Measurements from ENCODE around the gene EPHA3. TPM values are rescaled to one million over a fixed set of nuclear protein-coding genes. Genes with fewer than 3 reads are reported as not detected.
A peak's percentile ranks its signal among the peaks of the same experiment; 100 is the strongest.
"Not testable (repeated sequence)": the region's sequence is repeated elsewhere in the genome, so short reads cannot be mapped to it uniquely, and the experiment has no call there.

The EPHA3 gene
- total RNA-seq, 2 experiments from 2014 or later, result not detected

- Mint-ChIP-seq H3K4me3 (no peak overlapping the region), H3K27me3 (no peaks in the 10 kb centered on the region), H3K36me3 (no peaks in the 10 kb centered on the region), H3K27ac (no peak overlapping the region), H3K4me1 (no peaks in the 10 kb centered on the region), H3K9me3 (peaks cover 4% of the 10 kb centered on the region)
- DNase-seq, result no peak
- POLR2A ChIA-PET, result no interaction called here
- no peak for ATAC-seq (ENCODE audit: low read depth)
Observed at GRCh38 chr3:89344076-89344475, 236.7 kb downstream of the EPHA3 start.

- H3K27ac Mint-ChIP-seq; H3K4me3 Mint-ChIP-seq; H3K4me1 Mint-ChIP-seq; POLR2A ChIA-PET; DNase-seq; ATAC-seq (ENCODE audit: low read depth); H3K27me3 Mint-ChIP-seq; H3K36me3 Mint-ChIP-seq; H3K9me3 Mint-ChIP-seq: not testable (repeated sequence)
Observed at GRCh38 chr3:89350935-89351334, 243.5 kb downstream of the EPHA3 start.

GRCh38 chr3:89353465-89353864, 246.0 kb downstream of the EPHA3 start:
- no peaks in the 10 kb centered on the region for H3K4me1 Mint-ChIP-seq
- POLR2A ChIA-PET, result no interaction called here
- no peak overlapping the region for H3K27ac Mint-ChIP-seq
- H3K36me3 Mint-ChIP-seq, result no peaks in the 10 kb centered on the region
- peaks cover 3% of the 10 kb centered on the region for H3K9me3 Mint-ChIP-seq
- ATAC-seq (ENCODE audit: low read depth), result no peak
- H3K4me3 Mint-ChIP-seq, result no peak overlapping the region
- DNase-seq, result no peak
- H3K27me3 Mint-ChIP-seq, result no peaks in the 10 kb centered on the region

GRCh38 chr3:89358281-89358680, 250.9 kb downstream of the EPHA3 start:
- no peak for ATAC-seq (ENCODE audit: low read depth)
- H3K27ac Mint-ChIP-seq, result no peak overlapping the region
- POLR2A ChIA-PET, result no interaction called here
- DNase-seq, result no peak
- no peaks in the 10 kb centered on the region for H3K27me3 Mint-ChIP-seq
- no peak overlapping the region for H3K4me3 Mint-ChIP-seq
- no peaks in the 10 kb centered on the region for H3K4me1 Mint-ChIP-seq
- no peaks in the 10 kb centered on the region for H3K36me3 Mint-ChIP-seq
- H3K9me3 Mint-ChIP-seq, result peaks cover 4% of the 10 kb centered on the region

- H3K36me3 Mint-ChIP-seq, result no peaks in the 10 kb centered on the region
- DNase-seq (no peak), ATAC-seq (ENCODE audit: low read depth) (no peak)
- no peak overlapping the region for H3K27ac Mint-ChIP-seq
- no peaks in the 10 kb centered on the region for H3K27me3 Mint-ChIP-seq
- peaks cover 4% of the 10 kb centered on the region for H3K9me3 Mint-ChIP-seq
- no peaks in the 10 kb centered on the region for H3K4me1 Mint-ChIP-seq
- H3K4me3 Mint-ChIP-seq, result no peak overlapping the region
- POLR2A ChIA-PET, result no interaction called here
Observed at GRCh38 chr3:89360156-89360555, 252.7 kb downstream of the EPHA3 start.

- H3K4me3 Mint-ChIP-seq, result no peak overlapping the region
- ATAC-seq (ENCODE audit: low read depth), result no peak
- POLR2A ChIA-PET, result no interaction called here
Observed at GRCh38 chr3:89362496-89362895, 255.1 kb downstream of the EPHA3 start.

GRCh38 chr3:89363171-89363570, 255.8 kb downstream of the EPHA3 start:
- Mint-ChIP-seq H3K9me3 (peaks cover 1% of the 10 kb centered on the region), H3K36me3 (no peaks in the 10 kb centered on the region), H3K27me3 (no peaks in the 10 kb centered on the region), H3K4me3 (no peak overlapping the region), H3K27ac (peak overlapping the region; percentile 11), H3K4me1 (no peaks in the 10 kb centered on the region)
- no peak for DNase-seq
- no peak for ATAC-seq (ENCODE audit: low read depth)
- POLR2A ChIA-PET, result no interaction called here

More at GRCh38 chr3:89362496-89362895, 255.1 kb downstream of the EPHA3 start:
- no peak overlapping the region for H3K27ac Mint-ChIP-seq
- no peaks in the 10 kb centered on the region for H3K36me3 Mint-ChIP-seq
- H3K9me3 Mint-ChIP-seq, result peaks cover 1% of the 10 kb centered on the region
- no peaks in the 10 kb centered on the region for H3K27me3 Mint-ChIP-seq
- no peak for DNase-seq
- no peaks in the 10 kb centered on the region for H3K4me1 Mint-ChIP-seq

GRCh38 chr3:89364314-89364713, 256.9 kb downstream of the EPHA3 start:
- peaks cover 3% of the 10 kb centered on the region for H3K9me3 Mint-ChIP-seq
- ATAC-seq (ENCODE audit: low read depth), result no peak

GRCh38 chr3:89367166-89367565, 259.7 kb downstream of the EPHA3 start:
- ATAC-seq (ENCODE audit: low read depth) (no peak), DNase-seq (no peak)
- POLR2A ChIA-PET, result no interaction called here
- Mint-ChIP-seq H3K36me3 (no peaks in the 10 kb centered on the region), H3K27ac (no peak overlapping the region), H3K4me3 (no peak overlapping the region), H3K9me3 (peaks cover 3% of the 10 kb centered on the region), H3K4me1 (no peaks in the 10 kb centered on the region), H3K27me3 (no peaks in the 10 kb centered on the region)

More at GRCh38 chr3:89364314-89364713, 256.9 kb downstream of the EPHA3 start:
- POLR2A ChIA-PET, result no interaction called here
- Mint-ChIP-seq H3K27ac (no peak overlapping the region), H3K4me3 (no peak overlapping the region), H3K36me3 (no peaks in the 10 kb centered on the region), H3K4me1 (no peaks in the 10 kb centered on the region), H3K27me3 (no peaks in the 10 kb centered on the region)
- DNase-seq, result no peak

- no peak for DNase-seq
- no peaks in the 10 kb centered on the region for H3K4me1 Mint-ChIP-seq
Observed at GRCh38 chr3:89368846-89369245, 261.4 kb downstream of the EPHA3 start.

GRCh38 chr3:89372456-89372855, 265.0 kb downstream of the EPHA3 start:
- H3K27me3 Mint-ChIP-seq, result no peaks in the 10 kb centered on the region
- no peaks in the 10 kb centered on the region for H3K4me1 Mint-ChIP-seq
- POLR2A ChIA-PET, result no interaction called here
- peaks cover 2% of the 10 kb centered on the region for H3K9me3 Mint-ChIP-seq
- no peak for DNase-seq
- H3K36me3 Mint-ChIP-seq, result no peaks in the 10 kb centered on the region
- H3K4me3 Mint-ChIP-seq, result no peak overlapping the region
- no peak overlapping the region for H3K27ac Mint-ChIP-seq
- ATAC-seq (ENCODE audit: low read depth), result no peak

More at GRCh38 chr3:89368846-89369245, 261.4 kb downstream of the EPHA3 start:
- H3K9me3 Mint-ChIP-seq, result peaks cover 2% of the 10 kb centered on the region
- H3K27ac Mint-ChIP-seq, result no peak overlapping the region
- POLR2A ChIA-PET, result no interaction called here
- ATAC-seq (ENCODE audit: low read depth), result no peak
- no peaks in the 10 kb centered on the region for H3K27me3 Mint-ChIP-seq
- H3K36me3 Mint-ChIP-seq, result no peaks in the 10 kb centered on the region
- H3K4me3 Mint-ChIP-seq, result no peak overlapping the region

GRCh38 chr3:89373434-89373833, 266.0 kb downstream of the EPHA3 start:
- Mint-ChIP-seq H3K27ac (no peak overlapping the region), H3K27me3 (no peaks in the 10 kb centered on the region), H3K4me3 (no peak overlapping the region), H3K9me3 (peaks cover 2% of the 10 kb centered on the region), H3K36me3 (no peaks in the 10 kb centered on the region), H3K4me1 (no peaks in the 10 kb centered on the region)
- DNase-seq (no peak), ATAC-seq (ENCODE audit: low read depth) (no peak)
- POLR2A ChIA-PET, result no interaction called here

- Mint-ChIP-seq H3K27ac (no peak overlapping the region), H3K9me3 (no peaks in the 10 kb centered on the region), H3K4me3 (no peak overlapping the region), H3K36me3 (no peaks in the 10 kb centered on the region), H3K4me1 (no peaks in the 10 kb centered on the region), H3K27me3 (no peaks in the 10 kb centered on the region)
- no peak for DNase-seq
- no peak for ATAC-seq (ENCODE audit: low read depth)
- POLR2A ChIA-PET, result no interaction called here
Observed at GRCh38 chr3:89375451-89375850, 268.0 kb downstream of the EPHA3 start.

- Mint-ChIP-seq H3K4me1 (no peaks in the 10 kb centered on the region), H3K36me3 (no peaks in the 10 kb centered on the region), H3K27me3 (no peaks in the 10 kb centered on the region), H3K27ac (no peak overlapping the region), H3K9me3 (no peaks in the 10 kb centered on the region), H3K4me3 (no peak overlapping the region)
- ATAC-seq (ENCODE audit: low read depth) (no peak), DNase-seq (no peak)
- POLR2A ChIA-PET, result no interaction called here
Observed at GRCh38 chr3:89380016-89380415, 272.6 kb downstream of the EPHA3 start.

GRCh38 chr3:89392991-89393390, 285.6 kb downstream of the EPHA3 start:
- POLR2A ChIA-PET, result no interaction called here
- Mint-ChIP-seq H3K27ac (no peak overlapping the region), H3K27me3 (no peaks in the 10 kb centered on the region), H3K36me3 (no peaks in the 10 kb centered on the region), H3K4me3 (no peak overlapping the region), H3K9me3 (no peaks in the 10 kb centered on the region), H3K4me1 (no peaks in the 10 kb centered on the region)
- ATAC-seq (ENCODE audit: low read depth) (no peak), DNase-seq (no peak)
